GM13976 (cell line): ENCODE measurements around the gene PHLDA1.

Experiments used
- DNase-seq: peaks from one replicate; pipeline ENCODE4 v3.0.0; 2012; ENCODE audit warnings: low spot score
- in situ Hi-C: fragments of 300-500 bp; cut with MboI; formaldehyde crosslinking; loops from one replicate; pipeline ENCODE4 v1.12.0; 2022; ENCODE audit warnings: low sequenced_read_pairs, mixed read lengths, inconsistent platforms; ENCODE audit not compliant: unreplicated experiment
- TF ChIP-seq, protein P1 (sequence below): IDR thresholded peaks from 2 replicates; pipeline ENCODE4 v1.5.1; 2012; ENCODE audit warnings: borderline replicate concordance, mild to moderate bottlenecking; ENCODE audit not compliant: insufficient read depth; ENCODE audit errors: extremely low read depth, missing control alignments, control extremely low read depth

The PHLDA1 gene

DNA sequence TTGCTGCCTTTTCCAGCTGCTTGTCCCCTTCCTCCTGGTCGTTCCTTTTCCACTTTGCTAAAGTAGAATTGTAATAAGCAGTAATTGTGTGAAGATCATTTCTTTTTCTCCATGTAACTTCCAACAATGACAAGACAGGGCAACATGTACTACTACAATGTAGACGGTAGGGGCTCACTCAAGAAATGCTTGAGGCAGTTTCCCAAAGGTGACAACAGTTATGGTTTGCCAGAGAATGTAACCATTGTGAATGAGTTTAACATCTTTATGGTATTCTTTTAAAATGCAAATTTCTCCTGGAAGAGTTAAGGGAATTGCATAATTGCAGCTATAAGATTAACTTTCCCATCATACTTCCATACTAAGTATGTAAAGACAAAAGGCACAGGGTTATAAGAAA, 23.8 kb upstream of the PHLDA1 start:
- TF ChIP-seq, protein P1, sequence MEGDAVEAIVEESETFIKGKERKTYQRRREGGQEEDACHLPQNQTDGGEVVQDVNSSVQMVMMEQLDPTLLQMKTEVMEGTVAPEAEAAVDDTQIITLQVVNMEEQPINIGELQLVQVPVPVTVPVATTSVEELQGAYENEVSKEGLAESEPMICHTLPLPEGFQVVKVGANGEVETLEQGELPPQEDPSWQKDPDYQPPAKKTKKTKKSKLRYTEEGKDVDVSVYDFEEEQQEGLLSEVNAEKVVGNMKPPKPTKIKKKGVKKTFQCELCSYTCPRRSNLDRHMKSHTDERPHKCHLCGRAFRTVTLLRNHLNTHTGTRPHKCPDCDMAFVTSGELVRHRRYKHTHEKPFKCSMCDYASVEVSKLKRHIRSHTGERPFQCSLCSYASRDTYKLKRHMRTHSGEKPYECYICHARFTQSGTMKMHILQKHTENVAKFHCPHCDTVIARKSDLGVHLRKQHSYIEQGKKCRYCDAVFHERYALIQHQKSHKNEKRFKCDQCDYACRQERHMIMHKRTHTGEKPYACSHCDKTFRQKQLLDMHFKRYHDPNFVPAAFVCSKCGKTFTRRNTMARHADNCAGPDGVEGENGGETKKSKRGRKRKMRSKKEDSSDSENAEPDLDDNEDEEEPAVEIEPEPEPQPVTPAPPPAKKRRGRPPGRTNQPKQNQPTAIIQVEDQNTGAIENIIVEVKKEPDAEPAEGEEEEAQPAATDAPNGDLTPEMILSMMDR = no peak
- no peak for DNase-seq
- in situ Hi-C loops = loop anchor here (25.0 kb wide), 1 partner anchor 407 kb away; no protein-coding TSS in a partner anchor

DNA sequence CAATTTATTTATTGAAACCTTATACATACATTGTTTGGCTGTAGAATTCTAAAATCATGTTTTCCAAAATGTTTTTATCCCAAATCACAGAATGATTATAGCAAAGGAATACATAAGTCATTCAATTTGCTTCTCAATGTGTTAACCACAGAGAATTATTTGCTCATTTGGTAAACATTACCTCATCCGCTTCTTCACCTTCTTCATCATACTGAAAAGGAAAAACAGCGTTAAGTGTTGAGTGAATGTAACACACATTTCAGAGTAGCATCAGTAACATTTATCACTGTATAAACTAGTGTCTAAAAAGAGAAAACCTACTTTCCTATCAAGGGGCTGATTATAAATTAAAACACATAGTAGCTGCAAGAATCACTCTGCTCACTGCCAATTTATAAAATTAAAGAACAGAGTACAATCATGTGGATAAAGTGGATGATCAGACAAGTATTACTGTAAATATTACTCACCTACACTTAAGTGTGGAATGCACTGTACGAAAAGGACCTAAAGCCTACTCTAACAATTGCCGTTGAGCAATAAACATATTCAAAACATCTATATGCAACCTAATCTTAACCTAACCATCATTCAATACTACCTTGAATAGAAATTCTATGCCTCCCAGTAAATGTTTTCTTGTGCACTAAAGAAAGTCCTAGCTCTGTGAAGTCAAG, 18.1 kb upstream of the PHLDA1 start:
- DNase-seq = no peak
- TF ChIP-seq, protein P1 = no peak
- in situ Hi-C loops = loop anchor here (25.0 kb wide), 2 partner anchors 413 to 712 kb away; partner anchors contain the start of genes CAPS2 and GLIPR1L1

DNA sequence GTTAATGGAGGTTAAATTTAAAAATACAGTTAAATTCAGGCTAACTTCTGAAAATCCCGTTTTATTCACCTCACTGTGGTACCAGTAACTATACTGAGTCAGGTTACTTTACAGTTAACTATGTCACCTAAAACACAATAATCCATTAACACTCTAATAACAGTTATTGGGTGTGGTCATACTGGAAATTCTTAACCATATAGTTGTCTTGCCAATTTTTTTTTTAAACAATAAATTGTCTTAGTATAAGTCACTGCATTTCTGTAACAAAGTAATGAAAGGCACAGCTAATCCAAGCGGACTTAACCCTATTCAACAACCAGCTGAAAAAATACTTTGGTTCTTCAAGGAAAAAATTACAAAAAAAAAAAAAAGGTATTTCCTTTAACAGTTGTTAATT, 16.2 kb upstream of the PHLDA1 start:
- TF ChIP-seq, protein P1 = no peak
- no peak for DNase-seq
- in situ Hi-C loops = loop anchor here (25.0 kb wide), 1 partner anchor 710 kb away; the partner anchor contains the start of genes CAPS2 and GLIPR1L1

DNA sequence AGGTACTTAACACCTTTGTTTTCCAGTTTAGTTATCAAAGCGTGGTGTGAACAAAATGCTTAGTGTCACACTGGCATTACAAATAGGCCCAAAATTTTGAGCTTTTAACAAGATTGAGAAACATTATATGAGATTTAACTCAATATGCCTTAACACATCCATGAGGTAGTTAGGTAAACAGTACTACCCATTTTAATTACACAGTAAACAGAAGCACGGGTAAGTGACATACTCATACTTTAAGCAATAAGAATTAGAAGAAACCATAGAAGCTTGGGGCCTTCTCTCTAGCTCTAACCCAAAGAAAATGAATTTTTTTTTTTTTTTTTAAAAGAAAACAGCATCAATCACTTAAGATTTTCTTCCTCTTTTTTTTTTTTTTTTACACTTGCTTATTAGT, 15.5 kb upstream of the PHLDA1 start:
- in situ Hi-C loops = loop anchor here (25.0 kb wide), 1 partner anchor 710 kb away; the partner anchor contains the start of genes CAPS2 and GLIPR1L1
- TF ChIP-seq, protein P1 = no peak
- no peak for DNase-seq

DNA sequence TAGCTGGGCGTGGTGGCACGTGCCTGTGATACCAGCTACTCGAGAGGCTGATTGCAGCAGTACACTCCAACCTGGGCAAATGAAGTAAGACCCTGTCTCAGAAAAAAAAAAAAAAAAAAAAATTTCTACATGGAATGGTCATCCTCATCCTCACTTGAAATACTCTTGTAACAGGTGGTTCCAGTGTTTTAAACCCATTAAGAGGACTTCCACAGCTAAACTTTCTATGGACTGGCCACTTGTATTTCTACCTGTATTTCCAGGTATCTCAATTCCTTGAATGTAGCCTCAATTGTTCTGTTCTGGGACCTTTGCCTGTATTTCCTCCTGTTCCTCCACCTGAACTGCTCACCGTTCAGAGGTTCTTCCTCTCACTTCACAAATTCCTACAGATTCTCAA, 11.8 kb upstream of the PHLDA1 start:
- in situ Hi-C loops = loop anchor here (25.0 kb wide), 1 partner anchor 706 kb away; the partner anchor contains the start of genes CAPS2 and GLIPR1L1
- TF ChIP-seq, protein P1 = no peak
- no peak for DNase-seq

DNA sequence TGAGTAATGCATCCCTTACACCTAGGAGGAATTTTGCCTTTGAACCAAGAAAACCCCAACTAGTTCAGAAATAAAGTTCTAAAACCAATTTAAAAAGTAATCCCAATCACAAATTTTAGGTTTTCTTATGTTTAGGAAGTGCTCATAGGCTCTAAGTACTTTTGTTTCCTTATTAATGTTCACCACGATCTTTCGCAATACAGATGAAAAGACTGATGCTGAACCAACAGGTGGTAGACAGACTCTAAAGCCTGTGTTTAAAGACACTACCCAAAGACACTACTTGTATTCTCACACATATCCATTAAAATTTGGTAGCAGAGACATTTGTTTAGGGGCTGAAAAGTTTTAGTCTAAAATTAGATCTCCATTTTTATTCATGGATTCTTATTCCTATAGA, 10.6 kb upstream of the PHLDA1 start:
- in situ Hi-C loops = loop anchor here (25.0 kb wide), 1 partner anchor 705 kb away; the partner anchor contains the start of genes CAPS2 and GLIPR1L1
- TF ChIP-seq, protein P1 = no peak
- DNase-seq = no peak

DNA sequence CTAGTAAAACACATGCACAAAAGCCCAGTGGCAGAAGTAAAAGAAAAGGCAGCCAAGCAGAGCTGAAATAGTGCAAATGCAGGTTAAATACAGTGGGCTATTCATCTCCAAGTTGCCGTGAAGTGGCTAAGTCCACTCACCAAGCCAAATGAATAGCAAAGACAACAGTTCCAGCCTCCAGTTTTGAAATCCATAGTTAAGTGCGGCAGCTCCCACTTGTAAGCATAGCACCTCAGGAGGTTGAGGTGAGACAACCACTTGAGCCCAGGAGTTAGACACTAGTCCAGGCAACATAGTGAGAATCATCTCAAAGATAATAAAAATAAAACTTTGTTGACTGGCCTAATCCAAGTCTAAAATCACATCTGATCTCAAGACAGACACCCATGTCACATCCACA, 9.8 kb upstream of the PHLDA1 start:
- DNase-seq = no peak
- in situ Hi-C loops = loop anchor here (25.0 kb wide), 1 partner anchor 704 kb away; the partner anchor contains the start of genes CAPS2 and GLIPR1L1
- TF ChIP-seq, protein P1 = no peak
